ENCODE data around the gene DPF1.

- TF ChIP-seq CTCF (IDR thresholded peaks at IDR 0.05): no peak
- TF ChIP-seq ZFX (IDR thresholded peaks at IDR 0.05; ENCODE audit: borderline replicate concordance): no peak
Observed at GRCh38 chr19:38221421-38221820, 2.6 kb downstream of the DPF1 start.

All from 22Rv1 (cell line).